Astrocyte (in vitro differentiated cells and primary cell): ENCODE measurements around the gene PASK. TPM values are rescaled to one million over a fixed set of nuclear protein-coding genes. Genes with fewer than 3 reads are reported as not detected.

Experiments used
- DNase-seq: peaks from one replicate; pipeline ENCODE4 v3.0.0-alpha.2; 2010; ENCODE audit warnings: low read depth
- FAIRE-seq: peaks from 2 replicates; lab custom pipeline; 2011; peaks lifted over from hg19 to GRCh38; lab: Jason Lieb, UNC
- H2AFZ ChIP-seq: 2 replicates; pipeline ENCODE4 v1.6.0; 2012; ENCODE audit warnings: low read depth, low read length, inconsistent platforms
- H3K27ac ChIP-seq: 2 replicates; pipeline ENCODE4 v1.5.1; 2011; ENCODE audit warnings: low read depth, low read length, inconsistent platforms
- H3K27me3 ChIP-seq: 2 replicates; pipeline ENCODE4 v1.6.0; 2011; ENCODE audit warnings: low read length, inconsistent platforms; ENCODE audit not compliant: insufficient read depth
- H3K36me3 ChIP-seq: 2 replicates; pipeline ENCODE4 v1.5.1; 2011; ENCODE audit warnings: low read length, inconsistent platforms; ENCODE audit not compliant: insufficient read depth
- H3K4me1 ChIP-seq: 2 replicates; pipeline ENCODE4 v1.5.1; 2011; ENCODE audit warnings: low read length, inconsistent platforms; ENCODE audit not compliant: insufficient read depth
- H3K4me2 ChIP-seq: 2 replicates; pipeline ENCODE4 v1.6.0; 2012; ENCODE audit warnings: low read length, inconsistent platforms
- H3K4me3 ChIP-seq: 2 replicates; pipeline ENCODE4 v1.5.1; 2011; ENCODE audit warnings: low read depth, mild to moderate bottlenecking, low read length, inconsistent platforms; ENCODE audit not compliant: insufficient read depth
- H3K79me2 ChIP-seq: 2 replicates; pipeline ENCODE4 v1.6.0; 2012; ENCODE audit warnings: mild to moderate bottlenecking, low read length, inconsistent platforms; ENCODE audit not compliant: insufficient read depth
- H3K9ac ChIP-seq: 2 replicates; pipeline ENCODE4 v1.6.0; 2012; ENCODE audit warnings: mild to moderate bottlenecking, low read length, inconsistent platforms
- H3K9me3 ChIP-seq: 2 replicates; pipeline ENCODE4 v1.5.1; 2012; ENCODE audit warnings: low read depth, mild to moderate bottlenecking, low read length, inconsistent platforms; ENCODE audit not compliant: insufficient read depth
- H4K20me1 ChIP-seq: 2 replicates; pipeline ENCODE4 v1.6.0; 2012; ENCODE audit warnings: low read length, inconsistent platforms; ENCODE audit not compliant: insufficient read depth
- H3K27ac Mint-ChIP-seq: one replicate; pipeline ENCODE4 v1.8.0; 2021; ENCODE audit warnings: mild to moderate bottlenecking, mixed read lengths; ENCODE audit not compliant: unreplicated experiment
- H3K27me3 Mint-ChIP-seq: one replicate; pipeline ENCODE4 v1.8.0; 2021; ENCODE audit warnings: low read depth, mixed read lengths; ENCODE audit not compliant: unreplicated experiment
- H3K36me3 Mint-ChIP-seq: one replicate; pipeline ENCODE4 v1.8.0; 2021; ENCODE audit warnings: low read depth, mixed read lengths; ENCODE audit not compliant: unreplicated experiment
- H3K4me1 Mint-ChIP-seq: one replicate; pipeline ENCODE4 v1.8.0; 2021; ENCODE audit warnings: low read depth, mixed read lengths; ENCODE audit not compliant: unreplicated experiment
- H3K4me3 Mint-ChIP-seq: one replicate; pipeline ENCODE4 v1.8.0; 2021; ENCODE audit warnings: mild to moderate bottlenecking, moderate library complexity, mixed read lengths; ENCODE audit not compliant: unreplicated experiment
- H3K9me3 Mint-ChIP-seq: one replicate; pipeline ENCODE4 v1.8.0; 2021; ENCODE audit warnings: mild to moderate bottlenecking, mixed read lengths; ENCODE audit not compliant: unreplicated experiment
- CTCF ChIP-seq: IDR thresholded peaks from 2 replicates; pipeline ENCODE4 v1.5.1; 2011; ENCODE audit warnings: low read depth, mild to moderate bottlenecking, inconsistent platforms, low read length, moderate library complexity; ENCODE audit not compliant: insufficient read depth
- EZH2 ChIP-seq: IDR thresholded peaks from 2 replicates; pipeline ENCODE4 v1.6.1; 2012; ENCODE audit warnings: mild to moderate bottlenecking, low read length, inconsistent platforms; ENCODE audit not compliant: insufficient read depth
- total RNA-seq: library from RNA; stranded (reverse); gene quantifications from 2 replicates; pipeline ENCODE4 v1.2.1, GENCODE V29; 2021

Gene PASK
- total RNA-seq, 1 donor from 2014 or later, result 8.0 TPM

GRCh38 chr2:241150660-241151530 lies 1.6 kb upstream of the PASK start:
- Histone ChIP-seq H3K27ac (peak overlapping the region; percentile 66), H3K79me2 (peaks cover 23% of the 10 kb centered on the region)
- no peak for FAIRE-seq

GRCh38 chr2:241149925-241150659 lies 820 bp upstream of the PASK start, which contains the start of gene PPP1R7:
Gene PPP1R7, plus strand, starts transcription at chr2:241150467. Its CDS starts 29 bp downstream, at chr2:241150496.
- Histone ChIP-seq H3K36me3 (peaks cover 2% of the 10 kb centered on the region), H3K27ac (peak within 1 kb of the TSS; percentile 66), H3K27me3 (no peaks in the 10 kb centered on the region), H3K9me3 (no peaks in the 10 kb centered on the region), H3K79me2 (peaks cover 23% of the 10 kb centered on the region), H4K20me1 (peaks cover 18% of the 10 kb centered on the region), H3K9ac (peak within 1 kb of the TSS; percentile 79), H3K4me2 (peak within 1 kb of the TSS; percentile 100), H2AFZ (peak within 1 kb of the TSS; percentile 100), H3K4me3 (peak within 1 kb of the TSS; percentile 80), H3K4me1 (peaks cover 17% of the 10 kb centered on the region)
- Mint-ChIP-seq H3K4me1 (peaks cover 19% of the 10 kb centered on the region), H3K27ac (peak within 1 kb of the TSS; percentile 80), H3K27me3 (no peaks in the 10 kb centered on the region), H3K36me3 (no peaks in the 10 kb centered on the region), H3K4me3 (peak within 1 kb of the TSS; percentile 97), H3K9me3 (no peaks in the 10 kb centered on the region)
- TF ChIP-seq EZH2 (no peak), CTCF (no peak)
- DNase-seq, result peak; percentile 79
- no peak for FAIRE-seq

More at GRCh38 chr2:241150660-241151530, 1.6 kb upstream of the PASK start:
- Histone ChIP-seq H3K4me1 (peaks cover 17% of the 10 kb centered on the region), H3K9me3 (no peaks in the 10 kb centered on the region), H2AFZ (peak overlapping the region; percentile 65), H4K20me1 (peaks cover 18% of the 10 kb centered on the region), H3K4me2 (peak overlapping the region; percentile 100), H3K9ac (peak overlapping the region; percentile 79), H3K36me3 (peaks cover 3% of the 10 kb centered on the region), H3K27me3 (no peaks in the 10 kb centered on the region), H3K4me3 (peak overlapping the region; percentile 80)
- Mint-ChIP-seq H3K36me3 (no peaks in the 10 kb centered on the region), H3K4me1 (peaks cover 19% of the 10 kb centered on the region), H3K9me3 (no peaks in the 10 kb centered on the region), H3K27me3 (no peaks in the 10 kb centered on the region), H3K4me3 (peak overlapping the region; percentile 97), H3K27ac (peak overlapping the region; percentile 80)
- no peak for TF ChIP-seq CTCF
- TF ChIP-seq EZH2, result no peak
- no peak for DNase-seq
